ENCODE measurements around the gene ASB15. TPM values are rescaled to one million over a fixed set of nuclear protein-coding genes. Genes with fewer than 3 reads are reported as not detected.
"Not testable (repeated sequence)": the region's sequence is repeated elsewhere in the genome, so short reads cannot be mapped to it uniquely, and the experiment has no call there.

Gene ASB15
- total RNA-seq, 2 donors from 2014 or later, result 18.9 to 34.3 TPM

- intact Hi-C loops (cut with DNase I), result no loop called here
- no peak for DNase-seq
- no peak for ATAC-seq
Observed at GRCh38 chr7:123625254-123625653, 23.6 kb downstream of the ASB15 start.

- DNase-seq (no peak), ATAC-seq (no peak)
- intact Hi-C loops (cut with DNase I), result no loop called here
Observed at GRCh38 chr7:123627851-123628250, 26.2 kb downstream of the ASB15 start.

GRCh38 chr7:123628829-123629228 is 27.2 kb downstream of the ASB15 start:
- no peak for ATAC-seq
- intact Hi-C loops (cut with DNase I), result no loop called here
- DNase-seq, result no peak

GRCh38 chr7:123629281-123629680 is 27.7 kb downstream of the ASB15 start:
- no peak for DNase-seq
- ATAC-seq, result no peak
- intact Hi-C loops (cut with DNase I), result no loop called here

GRCh38 chr7:123632808-123633207 is 31.2 kb downstream of the ASB15 start:
- no peak for ATAC-seq
- DNase-seq, result no peak
- intact Hi-C loops (cut with DNase I), result loop anchor here in 1 of 2 donors (10.0 kb wide), 1 partner anchor 232 kb away; no protein-coding TSS in a partner anchor

GRCh38 chr7:123633553-123633952 is 31.9 kb downstream of the ASB15 start:
- DNase-seq (no peak), ATAC-seq (no peak)
- intact Hi-C loops (cut with DNase I), result loop anchor here in 1 of 2 donors (10.0 kb wide), 1 partner anchor 231 kb away; no protein-coding TSS in a partner anchor

GRCh38 chr7:123634011-123634573 is 32.5 kb downstream of the ASB15 start:
- peak in 1 of 2 donors; percentile 23 for ATAC-seq
- intact Hi-C loops (cut with DNase I), result loop anchor here (2.0 to 10.0 kb wide), 2 partner anchors 231 kb away; no protein-coding TSS in a partner anchor
- DNase-seq, result not testable (repeated sequence)

- ATAC-seq (peak; percentile 63 to 66), DNase-seq (no peak)
- intact Hi-C loops (cut with DNase I), result loop anchor here (2.0 to 10.0 kb wide), 4 partner anchors 47 to 229 kb away; no protein-coding TSS in a partner anchor
Observed at GRCh38 chr7:123635551-123636359, 34.1 kb downstream of the ASB15 start.

GRCh38 chr7:123637203-123637602 is 35.6 kb downstream of the ASB15 start:
- ATAC-seq (no peak), DNase-seq (no peak)
- intact Hi-C loops (cut with DNase I), result loop anchor here (5.0 to 10.0 kb wide), 3 partner anchors 45 to 228 kb away; no protein-coding TSS in a partner anchor

GRCh38 chr7:123637878-123638277 is 36.3 kb downstream of the ASB15 start:
- DNase-seq (no peak), ATAC-seq (no peak)
- intact Hi-C loops (cut with DNase I), result loop anchor here (5.0 to 10.0 kb wide), 3 partner anchors 44 to 227 kb away; no protein-coding TSS in a partner anchor

GRCh38 chr7:123639631-123640030 is 38.0 kb downstream of the ASB15 start:
- DNase-seq (no peak), ATAC-seq (no peak)
- intact Hi-C loops (cut with DNase I), result loop anchor here (5.0 to 10.0 kb wide), 3 partner anchors 43 to 225 kb away; no protein-coding TSS in a partner anchor

GRCh38 chr7:123640583-123640982 is 39.0 kb downstream of the ASB15 start:
- intact Hi-C loops (cut with DNase I), result no loop called here
- ATAC-seq (no peak), DNase-seq (no peak)

GRCh38 chr7:123641901-123642300 is 40.3 kb downstream of the ASB15 start:
- ATAC-seq (peak in 1 of 2 donors; percentile 12), DNase-seq (no peak)
- intact Hi-C loops (cut with DNase I), result no loop called here

GRCh38 chr7:123643495-123644441 is 42.1 kb downstream of the ASB15 start:
- intact Hi-C loops (cut with DNase I), result no loop called here
- DNase-seq (no peak), ATAC-seq (peak; percentile 60 to 78)

GRCh38 chr7:123645516-123645915 is 43.9 kb downstream of the ASB15 start:
- intact Hi-C loops (cut with DNase I), result no loop called here
- DNase-seq (peak; percentile 59), ATAC-seq (peak; percentile 91 to 93)

- intact Hi-C loops (cut with DNase I), result no loop called here
- ATAC-seq (no peak), DNase-seq (no peak)
Observed at GRCh38 chr7:123647106-123647730, 45.6 kb downstream of the ASB15 start.

- DNase-seq (no peak), ATAC-seq (no peak)
- intact Hi-C loops (cut with DNase I), result no loop called here
Observed at GRCh38 chr7:123649964-123650363, 48.3 kb downstream of the ASB15 start.

GRCh38 chr7:123650595-123650994 is 49.0 kb downstream of the ASB15 start:
- DNase-seq (no peak), ATAC-seq (peak in 1 of 2 donors; percentile 24)
- intact Hi-C loops (cut with DNase I), result no loop called here

GRCh38 chr7:123652406-123652805 is 50.8 kb downstream of the ASB15 start:
- intact Hi-C loops (cut with DNase I), result no loop called here
- DNase-seq (no peak), ATAC-seq (no peak)
